ENCODE results near the gene TPSD1. TPM values are rescaled to one million over a fixed set of nuclear protein-coding genes. Genes with fewer than 3 reads are reported as not detected.
A peak's percentile ranks its signal among the peaks of the same experiment; 100 is the strongest.
"Not testable (repeated sequence)": the region's sequence is repeated elsewhere in the genome, so short reads cannot be mapped to it uniquely, and the experiment has no call there.

TPSD1 gene
- polyA plus RNA-seq, 2 of the 4 experiments (the other 2 are of a cell fraction), result not detected

- ATAC-seq (no peak), DNase-seq (ENCODE audit: low read depth in 1 of 2, low spot score in 1 of 2) (no peak), FAIRE-seq (no peak)
- Histone ChIP-seq H3K4me1 (no peaks in the 10 kb centered on the region), H3K9me3 (no peaks in the 10 kb centered on the region), H3K4me2 (no peak overlapping the region), H3K4me3 (no peak overlapping the region), H3K27ac (no peak overlapping the region)
- ChIA-PET POLR2A (no interaction called here), CTCF (interaction anchor here (0.8 kb wide), 1 partner anchor 209 kb away, joined by 3 read pairs; no protein-coding TSS in a partner anchor)
- TF ChIP-seq POLR2A (IDR thresholded peaks at IDR 0.05; ENCODE audit: low read length) (no peak), RNF2 (IDR thresholded peaks at IDR 0.05; ENCODE audit: borderline replicate concordance, low read depth) (no peak), NPAS2 (CRISPR knock-in tag; IDR thresholded peaks at IDR 0.05; ENCODE audit: borderline replicate concordance) (no peak), ZC3H11A (IDR thresholded peaks at IDR 0.05) (no peak), FOXS1 (CRISPR knock-in tag; IDR thresholded peaks at IDR 0.05) (no peak), HOXB5 (CRISPR knock-in tag; IDR thresholded peaks at IDR 0.05) (no peak), TP53 (CRISPR knock-in tag; IDR thresholded peaks at IDR 0.05) (no peak), KDM1A (IDR thresholded peaks at IDR 0.05; ENCODE audit: low read depth) (no peak), ZFP36 (IDR thresholded peaks at IDR 0.05; ENCODE audit: borderline replicate concordance, partially characterized antibody) (no peak), NFE2L2 (conservative IDR thresholded peaks at IDR 0.05; ENCODE audit: low read length) (no peak), RFX5 (IDR thresholded peaks at IDR 0.05) (no peak), CEBPB (IDR thresholded peaks at IDR 0.05) (no peak), EP300 (IDR thresholded peaks at IDR 0.05) (no peak), SMC3 (IDR thresholded peaks at IDR 0.05) (no peak), BHLHE40 (IDR thresholded peaks at IDR 0.05; ENCODE audit: low read depth, low read length) (no peak), HEYL (CRISPR knock-in tag; IDR thresholded peaks at IDR 0.05) (no peak)
- WGBS (ENCODE audit: missing lambda C conversion rate), result 75% methylated on average over 9 of the region's 19 CpGs
Measured at GRCh38 chr16:1265826-1266225, 10.0 kb downstream of the TPSD1 start.

- POLR2A ChIA-PET; H3K27ac ChIP-seq; H3K9me3 ChIP-seq; FAIRE-seq; H3K4me2 ChIP-seq; H3K4me3 ChIP-seq; ATAC-seq; DNase-seq (ENCODE audit: low read depth in 1 of 2, low spot score in 1 of 2); H3K4me1 ChIP-seq: not testable (repeated sequence)
- WGBS (ENCODE audit: missing lambda C conversion rate), result 85% methylated on average over 7 of the region's 7 CpGs
- CTCF ChIA-PET, result interaction anchor here (0.6 to 1.5 kb wide), 2 partner anchors 12 to 75 kb away, joined by 3 read pairs; no protein-coding TSS in a partner anchor
Measured at GRCh38 chr16:1269418-1269817, 13.5 kb downstream of the TPSD1 start.

- ATAC-seq (no peak), DNase-seq (ENCODE audit: low read depth in 1 of 2, low spot score in 1 of 2) (no peak), FAIRE-seq (no peak)
- POLR2A ChIA-PET, result interaction anchor here (0.6 kb wide), 1 partner anchor 24 kb away, joined by 3 read pairs; no protein-coding TSS in a partner anchor
- Histone ChIP-seq H3K4me3 (no peak overlapping the region), H3K4me2 (no peak overlapping the region), H3K27ac (no peak overlapping the region), H3K9me3 (no peaks in the 10 kb centered on the region), H3K4me1 (peaks cover 5% of the 10 kb centered on the region; the same call in 1 of the 3 replicates)
- 80% methylated on average over 12 of the region's 12 CpGs for WGBS (ENCODE audit: missing lambda C conversion rate)
- TF ChIP-seq MAFK (IDR thresholded peaks at IDR 0.05; ENCODE audit: partially characterized antibody), result no peak
- TF ChIP-seq FOSL2 (IDR thresholded peaks at IDR 0.05), result no peak
- no peak for TF ChIP-seq FOSL2 (CRISPR knock-in tag; IDR thresholded peaks at IDR 0.05)
- TF ChIP-seq CEBPB (IDR thresholded peaks at IDR 0.05), result no peak
- TF ChIP-seq EP300 (IDR thresholded peaks at IDR 0.05), result no peak
- no peak for TF ChIP-seq PHF8 (IDR thresholded peaks at IDR 0.05; ENCODE audit: borderline replicate concordance, low read depth)
- TF ChIP-seq NFE2L2 (conservative IDR thresholded peaks at IDR 0.05; ENCODE audit: low read length), result no peak
- no peak for TF ChIP-seq MAZ (IDR thresholded peaks at IDR 0.05; ENCODE audit: borderline replicate concordance, low read depth, low read length)
- no peak for TF ChIP-seq TFCP2L1 (CRISPR knock-in tag; IDR thresholded peaks at IDR 0.05)
- CTCF ChIA-PET, result no interaction called here
Measured at GRCh38 chr16:1271380-1271723, 15.5 kb downstream of the TPSD1 start.

- H3K4me3 ChIP-seq; FAIRE-seq; CTCF ChIA-PET; DNase-seq (ENCODE audit: low read depth in 1 of 2, low spot score in 1 of 2); H3K27ac ChIP-seq; H3K4me1 ChIP-seq; H3K4me2 ChIP-seq; H3K9me3 ChIP-seq: not testable (repeated sequence)
- POLR2A ChIA-PET, result interaction anchor here (0.6 kb wide), 1 partner anchor 23 kb away, joined by 3 read pairs; no protein-coding TSS in a partner anchor
- ATAC-seq, result peak in 1 of 2 experiments; percentile 52; a peak in 3 of 6 replicates
- 52% methylated on average over 15 of the region's 19 CpGs for WGBS (ENCODE audit: missing lambda C conversion rate)
Measured at GRCh38 chr16:1271724-1272413, 16.0 kb downstream of the TPSD1 start.

Data from A549 (cell line).